HepG2 (cell line): Measurements from ENCODE around the gene N4BP2L1. TPM values are rescaled to one million over a fixed set of nuclear protein-coding genes. Genes with fewer than 3 reads are reported as not detected.

Experiments
- ATF3 ChIP-seq: sonication (generic); formaldehyde crosslinking; IDR thresholded peaks from 2 replicates; pipeline ENCODE4 v1.4.0; 2020; ENCODE audit warnings: missing genetic modification reagents
- EEA1 ChIP-seq: sonication (generic); formaldehyde crosslinking; IDR thresholded peaks from 2 replicates; pipeline ENCODE4 v1.5.1; 2020; ENCODE audit warnings: mild to moderate bottlenecking, missing genetic modification reagents, borderline replicate concordance
- GATA4 ChIP-seq: sonication (generic); IDR thresholded peaks from 2 replicates; pipeline ENCODE4 v1.6.1; 2016; ENCODE audit warnings: antibody characterized with exemption, low read depth, borderline replicate concordance
- HOXA3 ChIP-seq: sonication (generic); formaldehyde crosslinking; IDR thresholded peaks from 2 replicates; pipeline ENCODE4 v1.5.0; 2020; ENCODE audit warnings: missing genetic modification reagents
- KDM5B ChIP-seq: sonication (generic); formaldehyde crosslinking; IDR thresholded peaks from 2 replicates; pipeline ENCODE4 v1.4.0; 2020; ENCODE audit warnings: missing genetic modification reagents, mild to moderate bottlenecking, borderline replicate concordance
- KMT2B ChIP-seq: IDR thresholded peaks from 2 replicates; pipeline ENCODE4 v1.6.1; 2016; ENCODE audit warnings: missing genetic modification reagents, missing compliant biosample characterization
- MBD4 ChIP-seq: IDR thresholded peaks from 2 replicates; pipeline ENCODE4 v1.6.1; 2012; ENCODE audit warnings: low read length, inconsistent platforms, borderline replicate concordance
- MEIS1 ChIP-seq: sonication (generic); formaldehyde crosslinking; IDR thresholded peaks from 2 replicates; pipeline ENCODE4 v1.9.0; 2021; ENCODE audit warnings: mild to moderate bottlenecking, missing genetic modification reagents, moderate library complexity, borderline replicate concordance
- RNF2 ChIP-seq: fragments of 450-650 bp; conservative IDR thresholded peaks from 2 replicates; pipeline ENCODE4 v1.6.1; 2016; ENCODE audit warnings: low read depth
- SAFB2 ChIP-seq: sonication (generic); formaldehyde crosslinking; IDR thresholded peaks from 2 replicates; pipeline ENCODE4 v1.5.1; 2020; ENCODE audit warnings: missing genetic modification reagents, low read depth, mild to moderate bottlenecking, borderline replicate concordance
- THRA ChIP-seq: sonication (generic); formaldehyde crosslinking; IDR thresholded peaks from 2 replicates; pipeline ENCODE4 v1.4.0; 2020; ENCODE audit warnings: missing genetic modification reagents, borderline replicate concordance
- TSC22D2 ChIP-seq: sonication (generic); formaldehyde crosslinking; IDR thresholded peaks from 2 replicates; pipeline ENCODE4 v1.5.1; 2020; ENCODE audit warnings: missing genetic modification reagents, mild to moderate bottlenecking, borderline replicate concordance
- U2AF1 ChIP-seq: fragments of 200-400 bp; formaldehyde crosslinking; optimal IDR thresholded peaks from 2 replicates; pipeline ENCODE3; 2017; ENCODE audit warnings: mild to moderate bottlenecking, low read depth, low read length
- ZNF256 ChIP-seq: sonication (generic); formaldehyde crosslinking; conservative IDR thresholded peaks from 2 replicates; pipeline ENCODE4 v1.4.0; 2020; ENCODE audit warnings: missing genetic modification reagents
- ZNF263 ChIP-seq: sonication (generic); formaldehyde crosslinking; IDR thresholded peaks from 2 replicates; pipeline ENCODE4 v1.4.0; 2020; ENCODE audit warnings: missing genetic modification reagents
- ZNF383 ChIP-seq: sonication (generic); formaldehyde crosslinking; IDR thresholded peaks from 2 replicates; pipeline ENCODE4 v1.4.0; 2020; ENCODE audit warnings: missing genetic modification reagents, mild to moderate bottlenecking, borderline replicate concordance
- ZNF580 ChIP-seq: IDR thresholded peaks from 2 replicates; pipeline ENCODE4 v1.6.1; 2016; ENCODE audit warnings: low read depth, borderline replicate concordance
- ZNF589 ChIP-seq: sonication (generic); formaldehyde crosslinking; conservative IDR thresholded peaks from 2 replicates; pipeline ENCODE4 v1.8.0; 2022; ENCODE audit warnings: mild to moderate bottlenecking, moderate library complexity, missing genetic modification reagents
- polyA plus RNA-seq, 8 experiments: library from polyadenylated mRNA; depleted of rRNA in 3 of 8; stranded (reverse) in 7 of 8; unstranded in 1 of 8; fragments of >200 nt; fragmentation: Illumina TruSeq in 4 of 8; extraction: Trizol in 4 of 8; gene quantifications; 2 replicates each; pipeline versions ENCODE4 v1.2.1 to v1.2.3, GENCODE V29; 2011 to 2016; ENCODE audit warnings: low read depth in 4 of 8, missing spikeins in 1 of 8, mixed read lengths in 1 of 8; ENCODE audit not compliant: insufficient read depth in 1 of 8
- total RNA-seq, 5 experiments: library from RNA; depleted of rRNA; stranded (reverse); fragments of >200 nt; fragmentation: Illumina TruSeq; extraction: Trizol; gene quantifications; 2 replicates each; pipeline ENCODE4 v1.2.3, GENCODE V29; 2016; ENCODE audit warnings: low read depth in 1 of 5
- TF ChIP-seq, protein P1 (sequence below), 2 experiments: fragments of 450-650 bp in 1 of 2; sonication (generic) in 1 of 2; formaldehyde crosslinking in 1 of 2; IDR thresholded peaks; 2 replicates each; pipeline versions ENCODE4 v1.6.1 to v1.8.0; 2016 to 2022; ENCODE audit warnings: antibody characterized with exemption in 1 of 2, mild to moderate bottlenecking in 1 of 2, missing genetic modification reagents in 1 of 2

Gene N4BP2L1
- total and polyA plus RNA-seq, 2 of the 13 experiments (the other 11 are each of a cell fraction or from before 2014, with no cell fraction given) = 13.2 to 34.5 TPM

GRCh38 chr13:32455594-32455903, 27.6 kb upstream of the N4BP2L1 start (continued):
- TF ChIP-seq MBD4 = no peak
- TF ChIP-seq GATA4 = no peak
- peak; percentile 26; the same call in 1 of the 2 replicates for TF ChIP-seq KDM5B (CRISPR knock-in tag)
- TF ChIP-seq ATF3 = no peak
- TF ChIP-seq MEIS1 (CRISPR knock-in tag) = 0 out of 2 replicates have a peak, but pooled peaks have one; percentile 12
- no peak for TF ChIP-seq ZNF580 (CRISPR knock-in tag)
- TF ChIP-seq ZNF256 = no peak
- no peak for TF ChIP-seq EEA1 (CRISPR knock-in tag)
- 0 out of 2 replicates have a peak, but pooled peaks have one; percentile 4 for TF ChIP-seq RNF2
- TF ChIP-seq SAFB2 = no peak
- peak; percentile 8; the same call in 1 of the 2 replicates for TF ChIP-seq HOXA3 (CRISPR knock-in tag)
- TF ChIP-seq, protein P1, sequence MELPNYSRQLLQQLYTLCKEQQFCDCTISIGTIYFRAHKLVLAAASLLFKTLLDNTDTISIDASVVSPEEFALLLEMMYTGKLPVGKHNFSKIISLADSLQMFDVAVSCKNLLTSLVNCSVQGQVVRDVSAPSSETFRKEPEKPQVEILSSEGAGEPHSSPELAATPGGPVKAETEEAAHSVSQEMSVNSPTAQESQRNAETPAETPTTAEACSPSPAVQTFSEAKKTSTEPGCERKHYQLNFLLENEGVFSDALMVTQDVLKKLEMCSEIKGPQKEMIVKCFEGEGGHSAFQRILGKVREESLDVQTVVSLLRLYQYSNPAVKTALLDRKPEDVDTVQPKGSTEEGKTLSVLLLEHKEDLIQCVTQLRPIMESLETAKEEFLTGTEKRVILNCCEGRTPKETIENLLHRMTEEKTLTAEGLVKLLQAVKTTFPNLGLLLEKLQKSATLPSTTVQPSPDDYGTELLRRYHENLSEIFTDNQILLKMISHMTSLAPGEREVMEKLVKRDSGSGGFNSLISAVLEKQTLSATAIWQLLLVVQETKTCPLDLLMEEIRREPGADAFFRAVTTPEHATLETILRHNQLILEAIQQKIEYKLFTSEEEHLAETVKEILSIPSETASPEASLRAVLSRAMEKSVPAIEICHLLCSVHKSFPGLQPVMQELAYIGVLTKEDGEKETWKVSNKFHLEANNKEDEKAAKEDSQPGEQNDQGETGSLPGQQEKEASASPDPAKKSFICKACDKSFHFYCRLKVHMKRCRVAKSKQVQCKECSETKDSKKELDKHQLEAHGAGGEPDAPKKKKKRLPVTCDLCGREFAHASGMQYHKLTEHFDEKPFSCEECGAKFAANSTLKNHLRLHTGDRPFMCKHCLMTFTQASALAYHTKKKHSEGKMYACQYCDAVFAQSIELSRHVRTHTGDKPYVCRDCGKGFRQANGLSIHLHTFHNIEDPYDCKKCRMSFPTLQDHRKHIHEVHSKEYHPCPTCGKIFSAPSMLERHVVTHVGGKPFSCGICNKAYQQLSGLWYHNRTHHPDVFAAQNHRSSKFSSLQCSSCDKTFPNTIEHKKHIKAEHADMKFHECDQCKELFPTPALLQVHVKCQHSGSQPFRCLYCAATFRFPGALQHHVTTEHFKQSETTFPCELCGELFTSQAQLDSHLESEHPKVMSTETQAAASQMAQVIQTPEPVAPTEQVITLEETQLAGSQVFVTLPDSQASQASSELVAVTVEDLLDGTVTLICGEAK (IDR thresholded peaks at IDR 0.05) = no peak
- TF ChIP-seq, protein P1 (CRISPR knock-in tag; IDR thresholded peaks at IDR 0.05) = no peak
- no peak for TF ChIP-seq ZNF383 (CRISPR knock-in tag)
- no peak for TF ChIP-seq THRA
- no peak for TF ChIP-seq ZNF589 (CRISPR knock-in tag)
- TF ChIP-seq KMT2B (CRISPR knock-in tag) = no peak
- TF ChIP-seq ZNF263 (CRISPR knock-in tag) = no peak
- TF ChIP-seq TSC22D2 (CRISPR knock-in tag) = no peak
- TF ChIP-seq U2AF1 = no peak
